PC-3 (cell line): ENCODE results near the gene C8A.

Source experiments
- EZH2phosphoT487 ChIP-seq: fragments of 300-600 bp; sonication (generic); IDR thresholded peaks from 2 replicates; pipeline ENCODE4 v1.6.1; 2018; ENCODE audit warnings: mild to moderate bottlenecking, antibody characterized with exemption, low read length, borderline replicate concordance
- TF ChIP-seq, protein P1 (sequence below): fragments of 300-600 bp; sonication (generic); conservative IDR thresholded peaks from 2 replicates; pipeline ENCODE4 v1.5.1; 2017; ENCODE audit warnings: antibody characterized with exemption, low read depth, mild to moderate bottlenecking, low read length

- TF ChIP-seq EZH2phosphoT487 = no peak
- TF ChIP-seq, protein P1, sequence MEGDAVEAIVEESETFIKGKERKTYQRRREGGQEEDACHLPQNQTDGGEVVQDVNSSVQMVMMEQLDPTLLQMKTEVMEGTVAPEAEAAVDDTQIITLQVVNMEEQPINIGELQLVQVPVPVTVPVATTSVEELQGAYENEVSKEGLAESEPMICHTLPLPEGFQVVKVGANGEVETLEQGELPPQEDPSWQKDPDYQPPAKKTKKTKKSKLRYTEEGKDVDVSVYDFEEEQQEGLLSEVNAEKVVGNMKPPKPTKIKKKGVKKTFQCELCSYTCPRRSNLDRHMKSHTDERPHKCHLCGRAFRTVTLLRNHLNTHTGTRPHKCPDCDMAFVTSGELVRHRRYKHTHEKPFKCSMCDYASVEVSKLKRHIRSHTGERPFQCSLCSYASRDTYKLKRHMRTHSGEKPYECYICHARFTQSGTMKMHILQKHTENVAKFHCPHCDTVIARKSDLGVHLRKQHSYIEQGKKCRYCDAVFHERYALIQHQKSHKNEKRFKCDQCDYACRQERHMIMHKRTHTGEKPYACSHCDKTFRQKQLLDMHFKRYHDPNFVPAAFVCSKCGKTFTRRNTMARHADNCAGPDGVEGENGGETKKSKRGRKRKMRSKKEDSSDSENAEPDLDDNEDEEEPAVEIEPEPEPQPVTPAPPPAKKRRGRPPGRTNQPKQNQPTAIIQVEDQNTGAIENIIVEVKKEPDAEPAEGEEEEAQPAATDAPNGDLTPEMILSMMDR = no peak
Measured at GRCh38 chr1:56837244-56837939, 17.2 kb upstream of the C8A start.
